CD4-positive, alpha-beta T cell (primary cell): ENCODE data around the gene ZNF423. TPM values are rescaled to one million over a fixed set of nuclear protein-coding genes. Genes with fewer than 3 reads are reported as not detected.

Experiments used
- ATAC-seq: fragments of 200-7000 bp; cut with Tn5 transposase; one replicate; pipeline ENCODE4 v1.10.0; 2022; ENCODE audit warnings: mild to moderate bottlenecking; ENCODE audit not compliant: poor library complexity
- CTCF ChIA-PET: fragments of 350-600 bp; sonication (Branson Sonifier 250); formaldehyde crosslinking; loops from one replicate; lab custom pipeline; 2021; ENCODE audit warnings: antibody characterized with exemption, inconsistent platforms; lab: Charles Lee
- POLR2A ChIA-PET: fragments of 350-600 bp; sonication (Branson Sonifier 250); formaldehyde crosslinking; loops from one replicate; lab custom pipeline; 2021; ENCODE audit warnings: antibody characterized with exemption, inconsistent platforms; lab: Charles Lee
- DNase-seq, 14 experiments: peaks; one replicate each; pipeline ENCODE4 v3.0.0-alpha.2; 2013 to 2020; ENCODE audit warnings: mixed read lengths in 2 of 14
- H3K27ac ChIP-seq, 2 donors: one replicate each; pipeline versions ENCODE4 v1.5.1 to v1.7.0; 2013; ENCODE audit warnings: low read length in 2 of 2, low read depth in 1 of 2, mild to moderate bottlenecking in 1 of 2
- H3K27me3 ChIP-seq, 2 experiments: 1 replicate in 1 of 2; 2 replicates in 1 of 2; pipeline versions ENCODE4 v1.6.1 to v1.7.0; 2013; ENCODE audit warnings: low read length in 2 of 2, control low read depth in 1 of 2, mild to moderate bottlenecking in 1 of 2, moderate library complexity in 1 of 2; ENCODE audit not compliant: insufficient read depth in 2 of 2, control insufficient read depth in 1 of 2
- H3K36me3 ChIP-seq: one replicate; pipeline ENCODE4 v1.6.1; 2013; ENCODE audit warnings: low read length, control low read depth; ENCODE audit not compliant: insufficient read depth
- H3K4me1 ChIP-seq: one replicate; pipeline ENCODE4 v1.6.1; 2013; ENCODE audit warnings: low read length, control low read depth; ENCODE audit not compliant: insufficient read depth
- H3K4me3 ChIP-seq: one replicate; pipeline ENCODE4 v1.5.1; 2013; ENCODE audit warnings: mild to moderate bottlenecking, low read length, moderate library complexity
- H3K9me3 ChIP-seq, 2 experiments: 1 replicate in 1 of 2; 2 replicates in 1 of 2; pipeline versions ENCODE4 v1.6.1 to v1.7.0; 2013; ENCODE audit warnings: low read length in 2 of 2, mild to moderate bottlenecking in 2 of 2, control low read depth in 1 of 2, moderate library complexity in 1 of 2; ENCODE audit not compliant: control insufficient read depth in 1 of 2, insufficient read depth in 1 of 2
- H3K27ac Mint-ChIP-seq: one replicate; pipeline ENCODE4 v1.8.0; 2020; ENCODE audit warnings: mixed read lengths
- H3K27me3 Mint-ChIP-seq: one replicate; pipeline ENCODE4 v1.8.0; 2021; ENCODE audit warnings: mixed read lengths
- H3K36me3 Mint-ChIP-seq: one replicate; pipeline ENCODE4 v1.8.0; 2021; ENCODE audit warnings: low read depth, mixed read lengths
- H3K4me1 Mint-ChIP-seq: one replicate; pipeline ENCODE4 v1.8.0; 2021; ENCODE audit warnings: low read depth, mixed read lengths
- H3K4me3 Mint-ChIP-seq: one replicate; pipeline ENCODE4 v1.8.0; 2020; ENCODE audit warnings: mild to moderate bottlenecking, mixed read lengths
- H3K9me3 Mint-ChIP-seq: one replicate; pipeline ENCODE4 v1.8.0; 2020; ENCODE audit warnings: mixed read lengths
- CTCF ChIP-seq: fragments of 200-600 bp; IDR thresholded peaks from one replicate; pipeline ENCODE4 v1.8.0; 2022; ENCODE audit warnings: antibody characterized with exemption, mild to moderate bottlenecking
- intact Hi-C, 2 experiments: fragments of 100-400 bp; cut with DNase I in 1 of 2; cut with micrococcal nuclease in 1 of 2; formaldehyde crosslinking; loops; one replicate each; pipeline versions ENCODE4 v1.15.1 to v1.9.0; 2023 to 2025; cut with DNase I, micrococcal nuclease
- total RNA-seq, 174 experiments: library from RNA in 2 of 174; stranded (reverse) in 2 of 174; gene quantifications; one replicate each; pipeline ENCODE4 v1.2.3 and lab custom pipeline; 2021 to 2026

The ZNF423 gene
- total RNA-seq, 2 experiments from 2014 or later = not detected

GRCh38 chr16:49788986-49789385 lies 66.9 kb downstream of the ZNF423 start:
- H3K9me3 Mint-ChIP-seq = no peaks in the 10 kb centered on the region
- no peak overlapping the region for H3K4me3 Mint-ChIP-seq
- no peak for TF ChIP-seq CTCF
- H3K27me3 Mint-ChIP-seq = no peaks in the 10 kb centered on the region
- ChIA-PET CTCF (no interaction called here), POLR2A (no interaction called here)
- intact Hi-C loops = no loop called here
- H3K36me3 ChIP-seq = no peaks in the 10 kb centered on the region
- no peak overlapping the region for H3K27ac Mint-ChIP-seq
- H3K9me3 ChIP-seq = peaks cover 0 to 4% of the 10 kb centered on the region in 2 experiments
- no peak overlapping the region for H3K4me3 ChIP-seq
- no peaks in the 10 kb centered on the region for H3K36me3 Mint-ChIP-seq
- no peaks in the 10 kb centered on the region for H3K4me1 Mint-ChIP-seq
- no peak for ATAC-seq
- H3K27ac ChIP-seq = no peak overlapping the region
- no peaks in the 10 kb centered on the region for H3K27me3 ChIP-seq
- no peaks in the 10 kb centered on the region for H3K4me1 ChIP-seq
- no peak for DNase-seq

- Mint-ChIP-seq H3K27ac (no peak overlapping the region), H3K4me1 (no peaks in the 10 kb centered on the region), H3K4me3 (no peak overlapping the region), H3K9me3 (no peaks in the 10 kb centered on the region), H3K27me3 (no peaks in the 10 kb centered on the region), H3K36me3 (no peaks in the 10 kb centered on the region)
- no peaks in the 10 kb centered on the region for H3K36me3 ChIP-seq
- H3K4me1 ChIP-seq = no peaks in the 10 kb centered on the region
- intact Hi-C loops = no loop called here
- H3K9me3 ChIP-seq = peaks cover 0 to 4% of the 10 kb centered on the region in 2 experiments
- TF ChIP-seq CTCF = no peak
- H3K27me3 ChIP-seq = no peaks in the 10 kb centered on the region
- POLR2A ChIA-PET = no interaction called here
- DNase-seq (no peak), ATAC-seq (no peak)
- CTCF ChIA-PET = no interaction called here
- no peak overlapping the region for H3K4me3 ChIP-seq
- no peak overlapping the region for H3K27ac ChIP-seq
Observed at GRCh38 chr16:49788572-49788971, 67.3 kb downstream of the ZNF423 start.

GRCh38 chr16:49786926-49787557 lies 68.9 kb downstream of the ZNF423 start:
- Histone ChIP-seq H3K27ac (no peak overlapping the region), H3K4me3 (no peak overlapping the region), H3K4me1 (no peaks in the 10 kb centered on the region), H3K9me3 (no peaks in the 10 kb centered on the region), H3K36me3 (no peaks in the 10 kb centered on the region), H3K27me3 (no peaks in the 10 kb centered on the region)
- Mint-ChIP-seq H3K9me3 (no peaks in the 10 kb centered on the region), H3K4me3 (no peak overlapping the region), H3K36me3 (no peaks in the 10 kb centered on the region), H3K27me3 (no peaks in the 10 kb centered on the region), H3K27ac (no peak overlapping the region), H3K4me1 (no peaks in the 10 kb centered on the region)
- ATAC-seq (no peak), DNase-seq (no peak)
- ChIA-PET CTCF (no interaction called here), POLR2A (no interaction called here)
- TF ChIP-seq CTCF = no peak
- intact Hi-C loops = no loop called here
